Hepatocyte (in vitro differentiated cells): ENCODE data around the gene HNRNPR.

Experiments used
- EZH2 ChIP-seq: fragments of 200-600 bp; sonication (generic); IDR thresholded peaks from 2 replicates; pipeline ENCODE4 v1.6.1; 2016; ENCODE audit warnings: antibody characterized with exemption, mild to moderate bottlenecking, borderline replicate concordance
- TF ChIP-seq, protein P1 (sequence below): fragments of 200-600 bp; sonication (generic); IDR thresholded peaks from 2 replicates; pipeline ENCODE4 v1.5.1; 2016; ENCODE audit warnings: antibody characterized with exemption, mild to moderate bottlenecking; ENCODE audit not compliant: poor library complexity

- no peak for TF ChIP-seq EZH2
- TF ChIP-seq, protein P1, sequence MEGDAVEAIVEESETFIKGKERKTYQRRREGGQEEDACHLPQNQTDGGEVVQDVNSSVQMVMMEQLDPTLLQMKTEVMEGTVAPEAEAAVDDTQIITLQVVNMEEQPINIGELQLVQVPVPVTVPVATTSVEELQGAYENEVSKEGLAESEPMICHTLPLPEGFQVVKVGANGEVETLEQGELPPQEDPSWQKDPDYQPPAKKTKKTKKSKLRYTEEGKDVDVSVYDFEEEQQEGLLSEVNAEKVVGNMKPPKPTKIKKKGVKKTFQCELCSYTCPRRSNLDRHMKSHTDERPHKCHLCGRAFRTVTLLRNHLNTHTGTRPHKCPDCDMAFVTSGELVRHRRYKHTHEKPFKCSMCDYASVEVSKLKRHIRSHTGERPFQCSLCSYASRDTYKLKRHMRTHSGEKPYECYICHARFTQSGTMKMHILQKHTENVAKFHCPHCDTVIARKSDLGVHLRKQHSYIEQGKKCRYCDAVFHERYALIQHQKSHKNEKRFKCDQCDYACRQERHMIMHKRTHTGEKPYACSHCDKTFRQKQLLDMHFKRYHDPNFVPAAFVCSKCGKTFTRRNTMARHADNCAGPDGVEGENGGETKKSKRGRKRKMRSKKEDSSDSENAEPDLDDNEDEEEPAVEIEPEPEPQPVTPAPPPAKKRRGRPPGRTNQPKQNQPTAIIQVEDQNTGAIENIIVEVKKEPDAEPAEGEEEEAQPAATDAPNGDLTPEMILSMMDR, result no peak
Observed at GRCh38 chr1:23330846-23331245, 13.2 kb downstream of the HNRNPR start.
